Effector CD4-positive, alpha-beta T cell (primary cell): Measurements from ENCODE around the gene IFI6.
A peak's percentile ranks its signal among the peaks of the same experiment; 100 is the strongest.

Experiments used
- DNase-seq: peaks from one replicate; pipeline ENCODE4 v3.0.0-alpha.2; 2020

IFI6 gene

DNA sequence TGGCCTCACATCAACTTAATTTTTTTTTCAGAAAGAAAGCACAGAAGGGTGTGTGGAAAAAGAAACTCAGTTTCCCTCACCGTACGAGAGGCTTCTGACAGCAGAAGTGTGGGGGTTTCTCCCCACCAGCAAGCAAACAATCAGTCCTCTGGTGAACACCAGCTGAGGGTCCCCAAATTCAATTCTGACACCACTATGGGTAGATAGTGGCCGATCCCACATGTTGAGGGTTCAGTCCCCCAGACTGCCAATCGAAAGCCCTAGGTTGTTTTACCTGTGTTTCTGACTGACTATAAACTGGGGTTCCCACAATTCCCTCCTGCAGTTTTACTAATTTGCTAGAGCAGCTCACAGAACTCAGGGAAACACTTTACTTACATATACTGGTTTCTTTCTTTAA, 2.1 kb downstream of the IFI6 start:
- no peak for DNase-seq

DNA sequence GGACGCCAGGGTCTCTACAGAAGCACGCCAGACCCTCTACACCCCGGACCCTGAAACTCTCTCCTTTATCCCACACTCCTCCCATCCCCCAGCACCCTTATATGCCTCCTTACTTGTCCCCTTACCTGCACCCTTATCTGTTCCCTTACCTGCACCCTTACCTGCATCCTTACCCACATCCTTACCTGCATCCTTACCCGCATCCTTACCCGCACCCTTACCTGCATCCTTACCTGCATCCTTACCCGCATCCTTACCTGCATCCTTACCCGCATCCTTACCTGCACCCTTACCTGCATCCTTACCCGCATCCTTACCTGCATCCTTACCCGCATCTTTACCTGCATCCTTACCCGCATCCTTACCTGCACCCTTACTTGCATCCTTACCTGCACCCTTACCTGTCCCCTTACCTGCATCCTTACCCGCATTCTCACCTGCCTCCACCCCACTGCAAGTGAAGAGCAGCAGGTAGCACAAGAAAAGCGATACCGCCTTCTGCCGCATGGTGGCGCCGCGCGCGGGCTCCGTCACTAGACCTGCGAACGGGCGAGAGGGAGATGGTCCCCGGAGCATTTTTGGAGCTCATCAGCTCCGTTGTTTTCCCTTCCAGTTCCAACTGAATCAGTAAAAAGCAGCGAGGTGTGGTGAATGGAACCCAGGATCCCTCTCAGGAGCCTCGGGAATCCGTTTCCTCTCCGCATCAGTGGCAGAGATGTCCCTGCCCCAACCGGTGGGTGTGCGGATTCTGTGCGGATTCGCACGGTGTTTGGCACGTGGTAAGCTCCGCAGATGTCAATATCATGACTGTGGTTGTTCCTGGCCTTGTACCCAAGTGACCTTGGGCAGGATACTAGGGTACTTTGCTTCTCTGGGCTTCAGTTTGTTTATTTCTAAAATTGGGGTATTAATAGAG, 2.9 kb downstream of the IFI6 start:
- DNase-seq, result peak; percentile 82

DNA sequence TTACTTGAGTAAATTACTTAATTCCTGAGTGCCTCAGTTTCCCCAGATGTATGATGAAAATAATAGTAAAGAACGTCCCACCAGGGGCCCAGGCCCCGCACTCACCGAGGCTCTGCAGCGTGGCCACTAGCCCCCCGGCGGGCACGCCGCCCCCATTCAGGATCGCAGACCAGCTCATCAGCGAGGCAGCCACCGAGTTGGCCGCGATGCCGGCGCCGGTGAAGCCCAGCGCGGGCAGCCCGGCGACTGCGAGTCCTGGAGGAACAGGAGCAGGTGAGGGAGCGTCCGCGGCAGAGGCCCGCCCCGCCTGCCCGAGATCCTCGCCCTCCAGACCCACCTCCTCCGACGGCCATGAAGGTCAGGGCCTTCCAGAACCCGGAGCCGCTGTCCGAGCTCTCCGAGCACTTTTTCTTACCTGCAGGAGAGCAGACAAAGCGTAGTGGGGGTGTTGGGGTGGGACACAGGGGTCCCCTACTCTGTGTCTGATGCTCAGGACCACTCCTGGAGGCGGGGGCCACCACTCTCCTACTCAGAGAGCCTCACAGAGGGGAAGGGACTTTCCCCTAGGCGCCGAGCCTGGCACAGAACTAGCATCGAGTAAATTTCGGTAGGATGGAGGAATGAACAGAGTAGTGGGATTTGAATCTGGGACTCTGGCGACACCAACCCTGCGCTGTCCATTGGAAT, 3.7 kb downstream of the IFI6 start:
- DNase-seq, result no peak

DNA sequence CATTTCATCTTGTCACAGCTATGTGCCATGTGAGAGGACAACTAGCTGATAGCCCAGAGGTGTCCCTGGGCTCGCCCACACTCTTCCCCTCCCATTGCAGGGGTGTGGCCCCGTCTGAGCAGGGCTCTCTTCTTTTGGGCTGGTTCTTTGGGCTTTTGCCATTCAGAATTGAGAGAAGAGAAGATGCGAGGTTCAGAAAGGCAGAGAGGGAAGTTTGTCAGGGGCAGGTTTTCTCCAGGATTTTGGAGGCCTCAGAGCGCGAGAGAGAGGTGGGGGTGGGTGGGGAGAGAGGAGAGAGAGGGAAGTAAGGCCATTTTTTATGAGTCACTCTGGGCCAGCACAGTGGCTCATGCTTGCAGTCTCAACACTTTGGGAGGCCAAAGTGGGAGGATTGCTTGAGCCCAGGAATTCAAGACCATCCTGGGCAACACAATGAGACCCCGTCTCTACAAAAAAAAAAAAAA, 5.2 kb downstream of the IFI6 start:
- no peak for DNase-seq

DNA sequence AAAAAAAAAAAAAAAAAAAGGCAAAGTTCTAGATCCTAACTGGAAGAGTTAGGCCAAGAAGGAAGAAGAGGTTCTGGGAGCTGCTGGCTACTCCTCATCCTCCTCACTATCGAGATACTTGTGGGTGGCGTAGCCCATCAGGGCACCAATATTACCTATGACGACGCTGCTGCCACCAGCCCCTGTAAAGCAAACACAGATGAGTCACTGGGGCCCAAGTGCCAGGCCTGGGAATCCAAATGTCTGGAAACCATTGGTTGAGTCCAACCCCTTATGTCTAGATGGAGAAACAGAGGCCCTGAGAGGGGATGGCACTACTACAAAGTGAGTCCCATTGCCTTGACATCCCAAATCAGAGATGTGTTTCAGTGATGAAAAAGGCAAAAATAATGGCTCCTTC, 5.7 kb downstream of the IFI6 start:
- DNase-seq, result no peak

DNA sequence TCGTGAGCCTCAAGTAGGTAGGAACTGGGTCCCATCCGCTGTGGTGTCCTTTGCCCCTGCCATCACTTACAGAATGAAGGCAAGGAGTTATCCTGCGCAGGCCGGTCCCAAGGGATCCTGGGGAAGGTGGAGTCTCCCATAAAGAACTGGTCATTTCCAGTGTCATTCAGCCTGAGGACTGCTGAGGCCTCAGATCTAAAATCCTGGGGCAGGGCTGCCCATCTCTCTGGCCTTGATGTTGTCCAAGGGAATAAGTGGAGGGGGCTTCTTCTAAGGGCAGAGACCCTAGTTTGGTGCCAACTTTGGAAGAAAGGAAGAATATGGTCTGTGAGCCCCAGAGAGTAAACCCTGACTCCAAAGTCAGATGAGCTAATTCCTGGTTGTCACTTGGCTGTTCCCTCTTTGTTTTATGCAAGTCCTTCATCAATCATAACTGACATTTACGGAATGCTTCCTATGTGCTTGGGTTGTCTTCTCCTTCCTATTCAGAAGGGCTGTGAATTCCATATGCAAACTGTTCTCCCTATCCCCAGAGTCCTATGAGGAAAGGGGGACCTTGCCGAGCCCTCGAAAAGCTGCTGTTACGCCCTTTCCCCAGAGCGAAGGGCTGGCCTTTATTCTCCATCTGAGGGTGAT, 6.9 kb downstream of the IFI6 start:
- DNase-seq, result no peak

DNA sequence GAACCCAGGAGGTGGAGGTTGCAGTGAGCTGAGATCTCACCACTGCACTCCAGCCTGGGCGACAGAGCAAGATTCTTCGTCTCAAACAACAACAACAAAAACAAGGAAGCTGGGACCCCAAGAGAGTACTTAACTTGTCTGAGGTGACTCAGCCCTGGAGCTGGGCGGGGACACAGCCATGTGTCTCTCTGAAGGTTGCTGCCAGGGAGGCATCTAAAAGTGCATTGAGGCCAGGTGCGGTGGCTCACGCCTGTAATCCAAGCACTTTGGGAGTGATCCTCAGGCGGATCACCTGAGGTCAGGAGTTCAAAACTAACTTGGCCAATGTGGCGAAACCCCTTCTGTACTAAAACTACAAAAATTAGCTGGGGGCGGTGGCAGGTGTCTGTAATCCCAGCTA, 7.7 kb downstream of the IFI6 start:
- no peak for DNase-seq

DNA sequence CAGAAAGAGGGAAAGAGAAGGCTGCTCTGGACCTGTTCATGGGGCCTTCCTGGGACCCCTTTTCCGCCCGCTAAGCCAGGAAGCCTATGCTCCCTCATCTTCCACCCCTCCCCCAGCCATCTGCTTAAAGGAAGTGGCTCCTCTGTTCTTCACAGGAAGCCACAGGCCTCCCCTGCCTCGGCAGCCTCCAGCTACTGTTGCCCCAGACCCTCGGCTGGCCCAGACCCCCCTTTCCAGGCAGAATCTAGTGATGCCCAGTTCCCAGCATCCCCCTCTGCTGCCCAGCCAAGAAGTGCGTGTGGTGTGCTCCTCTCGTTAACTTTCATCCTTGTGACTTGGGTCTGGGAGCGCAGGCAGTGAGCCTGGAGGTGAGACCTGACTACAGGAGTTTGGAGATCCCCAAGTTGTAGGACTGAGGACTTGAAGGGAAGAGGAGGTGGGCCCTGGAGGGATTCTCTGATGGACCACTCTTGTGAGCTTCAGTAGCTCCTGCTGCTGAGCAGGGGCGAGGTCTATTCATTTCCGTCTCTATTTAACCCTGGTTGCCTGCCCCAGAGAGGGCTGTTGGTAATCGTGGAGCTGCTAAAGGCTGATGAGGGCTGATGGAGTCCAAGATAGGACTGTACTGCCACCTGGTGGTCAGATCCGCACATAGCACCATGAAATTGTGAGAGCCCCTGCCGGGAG, 9.1 kb downstream of the IFI6 start:
- peak; percentile 89 for DNase-seq

DNA sequence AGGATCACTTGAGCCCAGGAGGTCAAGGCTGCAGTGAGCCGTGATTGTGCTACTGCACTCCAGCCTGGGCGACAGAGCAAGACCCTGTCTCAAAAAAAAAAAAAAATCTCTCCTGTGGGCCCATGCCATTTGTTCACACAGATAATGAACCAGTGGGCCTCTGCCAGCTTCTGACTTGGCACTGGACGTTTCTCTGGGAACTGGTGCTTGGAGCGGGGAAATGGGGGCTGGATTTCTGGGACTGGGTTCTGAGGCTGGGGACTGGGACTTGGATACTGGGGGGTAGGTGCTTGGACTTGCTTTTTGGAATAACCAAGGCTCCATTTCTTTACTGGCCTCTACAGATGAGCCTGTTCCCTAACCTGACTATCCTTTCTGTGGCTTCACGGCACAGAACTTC, 9.7 kb downstream of the IFI6 start:
- DNase-seq, result no peak

DNA sequence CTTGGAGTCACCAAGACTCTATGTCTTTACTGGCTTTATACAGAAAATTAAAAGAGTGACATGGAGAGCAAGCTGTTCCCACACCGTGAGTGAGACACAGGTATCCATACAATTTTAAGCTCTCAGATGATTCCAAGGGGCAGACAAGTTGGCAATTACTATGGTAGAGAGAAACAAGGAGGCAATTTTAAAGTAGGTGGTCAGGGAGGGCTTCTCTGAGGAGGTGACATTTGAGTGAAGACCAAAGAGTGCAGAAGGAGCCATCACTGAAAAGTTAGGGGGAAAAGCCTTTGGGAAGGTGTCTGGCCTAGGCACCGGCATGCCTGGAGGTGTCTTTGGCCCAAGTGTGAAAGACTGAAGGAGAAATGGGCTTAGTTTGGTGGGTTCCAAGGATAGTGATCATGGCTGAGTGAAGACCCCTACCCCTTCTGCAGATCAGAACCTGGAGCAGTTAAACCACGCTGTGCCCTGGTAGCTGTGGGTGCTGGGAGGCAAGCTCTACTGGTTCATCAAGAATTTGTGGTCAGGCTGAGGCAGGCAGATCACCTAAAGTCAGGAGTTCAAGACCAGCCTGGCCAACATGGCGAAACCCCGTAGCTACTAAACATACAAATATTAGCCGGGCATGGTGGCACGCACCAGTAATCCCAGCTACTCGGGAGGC, 10.4 kb downstream of the IFI6 start:
- DNase-seq, result no peak

DNA sequence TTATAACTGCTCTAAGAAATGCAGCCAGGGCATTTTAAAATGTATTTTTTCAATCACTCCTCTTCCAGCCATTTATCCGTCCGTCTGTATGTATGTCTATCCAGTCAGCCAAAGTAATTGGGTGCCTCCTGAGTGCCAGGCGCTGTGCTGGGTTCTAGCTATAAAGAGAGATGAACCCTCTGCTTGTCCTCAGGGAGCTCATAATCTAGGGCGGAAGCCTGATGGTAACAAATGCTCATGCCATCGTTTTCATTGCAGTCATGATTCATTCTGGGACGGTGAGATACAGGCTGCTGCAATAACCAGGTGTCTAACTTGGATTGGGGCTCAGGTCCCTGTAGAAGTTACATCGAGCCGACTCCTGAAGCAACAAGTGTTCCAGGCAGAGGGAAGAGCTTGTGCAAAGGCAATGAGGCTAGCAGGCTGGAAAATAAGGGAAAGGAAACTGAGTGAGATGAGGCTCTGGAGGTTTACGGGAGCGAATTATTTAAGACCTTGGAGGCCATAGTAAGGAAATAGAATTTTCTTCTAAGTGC, 11.6 kb downstream of the IFI6 start:
- DNase-seq, result no peak

DNA sequence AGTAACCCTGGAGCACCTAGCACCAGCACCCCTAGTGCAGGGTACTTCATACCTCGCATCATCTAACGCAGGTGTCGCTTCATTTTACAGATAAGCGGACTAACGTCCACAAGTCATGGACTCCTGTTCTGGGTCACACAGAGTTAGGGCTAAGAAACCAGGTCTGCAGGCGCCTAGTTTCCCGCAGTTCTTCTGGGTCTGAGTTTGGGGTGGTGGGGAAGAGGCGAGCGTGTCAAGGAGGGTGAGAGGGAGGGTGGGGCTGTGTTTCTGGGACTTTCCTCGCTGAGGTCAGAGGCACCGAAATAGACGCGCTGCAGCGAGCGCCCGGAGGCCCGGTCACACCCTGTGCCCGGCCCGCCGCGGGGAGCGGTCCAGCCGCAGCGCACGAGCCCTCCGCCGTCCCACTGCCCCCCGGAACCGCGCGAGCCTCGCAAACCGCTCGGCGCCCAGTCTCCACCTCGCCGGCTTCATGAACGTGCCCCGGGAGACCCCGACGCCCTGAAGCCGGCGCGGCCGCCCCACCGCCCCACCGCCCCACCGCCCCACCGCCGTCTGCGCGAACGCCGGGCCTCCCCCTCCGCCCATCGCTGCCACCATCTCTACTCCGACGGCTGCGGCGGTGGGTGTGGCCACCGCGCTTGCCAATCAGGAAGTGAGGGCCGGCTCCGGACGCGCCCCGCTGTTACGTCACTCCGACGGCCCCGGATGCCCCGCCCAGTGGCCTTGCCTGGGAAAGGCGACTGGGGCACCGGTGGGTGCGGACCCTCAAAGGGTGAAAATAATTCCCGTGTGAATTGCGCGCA, 12.3 kb downstream of the IFI6 start:
- DNase-seq, result peak; percentile 78

DNA sequence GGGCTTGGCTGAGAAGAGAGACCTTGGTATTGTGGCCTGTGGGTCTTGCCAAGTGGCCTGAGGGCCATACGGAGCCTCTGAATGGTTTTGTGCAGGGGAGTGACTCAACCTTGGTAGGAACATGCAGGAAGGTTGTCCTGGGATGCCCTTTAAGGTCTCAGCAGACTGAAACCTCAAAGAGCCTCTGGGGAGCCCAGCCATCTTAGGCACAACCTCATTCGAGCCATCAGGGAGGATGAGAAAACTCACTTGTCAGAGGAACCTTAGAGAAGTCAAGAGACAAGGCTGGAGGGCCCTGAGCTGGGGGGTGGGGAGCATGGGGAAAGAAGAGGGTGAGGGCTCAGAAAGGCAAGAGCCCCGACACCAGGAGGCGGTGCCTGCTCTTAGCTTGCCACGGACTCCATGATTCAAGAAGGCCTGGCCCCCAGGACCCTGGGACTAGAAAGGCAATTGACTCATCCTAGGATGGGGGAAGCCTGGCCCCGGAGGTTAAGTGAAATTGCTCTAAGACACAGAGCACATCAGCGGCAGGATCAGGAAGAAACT, 13.0 kb downstream of the IFI6 start:
- DNase-seq, result peak; percentile 24

DNA sequence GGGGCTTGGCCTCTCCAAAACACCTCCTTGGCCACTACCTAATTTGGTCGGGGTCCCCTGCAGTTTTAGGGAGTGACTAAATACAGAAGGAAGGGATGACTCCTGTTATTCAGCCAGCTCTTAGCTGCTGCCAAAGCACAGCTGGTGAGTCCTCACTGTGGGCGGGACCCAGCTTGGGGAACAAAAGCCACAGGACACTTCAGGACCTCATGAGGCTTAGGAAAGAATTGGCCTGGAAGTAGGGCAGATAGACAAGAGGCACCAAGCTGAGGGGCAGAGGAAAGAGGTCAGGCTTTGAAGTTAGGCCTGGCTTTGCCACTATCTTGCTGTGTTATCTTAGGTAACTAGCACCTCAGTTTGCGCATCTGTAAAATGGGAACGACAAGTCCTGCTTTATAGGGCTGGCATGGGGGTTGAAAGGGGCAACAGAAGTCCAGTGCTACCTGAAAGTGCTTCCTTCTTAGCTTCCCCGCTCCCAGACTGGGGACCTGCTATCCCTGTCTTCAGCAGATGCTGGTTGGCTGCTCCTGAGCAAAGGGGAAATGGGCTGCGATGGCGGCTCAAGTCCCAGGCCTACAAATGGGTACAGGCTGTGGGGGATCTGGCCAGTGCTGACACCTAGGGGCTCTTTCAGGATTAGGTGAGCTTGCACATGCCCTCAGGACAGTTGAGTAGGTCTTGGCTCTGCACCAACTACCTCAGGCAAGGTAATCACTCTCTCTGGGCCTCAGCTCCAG, 15.7 kb downstream of the IFI6 start:
- no peak for DNase-seq

DNA sequence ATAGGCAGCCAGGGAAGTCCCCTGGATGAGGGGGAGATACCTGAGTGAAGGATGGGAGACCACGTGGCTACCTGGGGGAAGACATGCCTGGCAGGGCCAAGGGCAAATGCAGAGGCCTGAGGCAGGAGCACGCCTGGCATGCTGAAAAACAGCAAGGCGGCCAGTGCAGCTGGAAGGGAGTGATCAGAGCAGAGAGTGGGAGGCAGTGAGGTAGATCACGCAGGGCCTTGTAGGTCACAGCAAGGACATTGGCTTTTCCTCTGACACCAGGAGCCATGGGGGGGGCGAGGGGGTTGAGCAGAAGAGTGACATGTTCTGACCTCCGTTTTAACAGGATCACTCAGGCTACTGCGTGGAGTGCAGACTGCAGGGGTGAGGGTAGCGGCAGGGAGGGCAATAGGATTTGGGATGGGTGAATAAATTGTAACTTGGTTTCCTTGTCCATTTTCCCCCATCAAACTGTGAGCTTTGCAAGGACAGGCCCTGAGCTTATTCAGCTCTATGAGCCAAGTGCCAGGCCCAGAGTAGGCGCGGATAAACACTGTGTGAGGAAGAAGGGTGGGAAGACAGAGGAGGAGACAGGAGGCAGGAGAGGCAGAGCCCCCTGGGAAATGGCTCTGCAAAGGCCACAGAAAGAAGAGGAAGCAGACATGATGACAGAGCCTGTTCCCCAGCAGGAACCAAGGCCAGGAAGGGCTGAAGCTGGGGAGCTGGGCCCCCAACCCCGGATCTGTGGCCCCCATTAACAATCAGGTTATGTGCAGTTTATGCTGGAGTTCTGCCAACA, 16.6 kb downstream of the IFI6 start:
- no peak for DNase-seq

DNA sequence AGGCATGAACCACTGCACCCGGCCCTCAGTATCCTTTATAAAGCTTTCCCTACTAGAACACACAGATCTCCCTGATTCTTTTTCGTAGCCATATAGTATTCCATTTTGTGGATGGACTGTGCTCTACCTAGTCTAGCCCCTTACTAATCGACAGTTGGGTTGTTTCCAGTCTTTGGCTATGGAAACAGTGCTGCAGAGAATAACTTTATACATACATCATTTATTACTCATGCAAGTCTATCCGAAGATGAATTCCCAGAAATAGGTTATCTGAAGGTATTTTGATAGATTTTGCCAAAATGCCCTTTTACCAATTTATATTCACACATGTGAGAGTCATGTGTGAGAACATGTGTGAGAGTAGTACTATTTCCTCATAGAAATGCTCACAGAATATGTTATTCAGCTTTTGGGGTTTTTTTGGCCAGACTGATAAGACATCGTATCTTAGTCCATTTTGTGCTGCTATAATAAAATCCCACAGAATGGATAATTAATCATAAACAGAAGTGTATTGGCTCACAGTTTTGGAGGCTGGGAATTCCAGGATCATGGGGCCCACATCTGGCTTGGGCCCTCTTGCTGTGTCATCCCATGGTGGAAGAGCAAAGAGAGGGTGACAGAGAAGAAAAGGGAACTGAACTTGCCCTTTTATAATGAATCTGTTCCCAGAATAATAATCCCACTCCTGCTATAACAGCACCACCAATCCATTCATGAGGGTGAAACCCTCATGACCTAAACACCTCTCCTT, 19.7 kb downstream of the IFI6 start:
- no peak for DNase-seq

DNA sequence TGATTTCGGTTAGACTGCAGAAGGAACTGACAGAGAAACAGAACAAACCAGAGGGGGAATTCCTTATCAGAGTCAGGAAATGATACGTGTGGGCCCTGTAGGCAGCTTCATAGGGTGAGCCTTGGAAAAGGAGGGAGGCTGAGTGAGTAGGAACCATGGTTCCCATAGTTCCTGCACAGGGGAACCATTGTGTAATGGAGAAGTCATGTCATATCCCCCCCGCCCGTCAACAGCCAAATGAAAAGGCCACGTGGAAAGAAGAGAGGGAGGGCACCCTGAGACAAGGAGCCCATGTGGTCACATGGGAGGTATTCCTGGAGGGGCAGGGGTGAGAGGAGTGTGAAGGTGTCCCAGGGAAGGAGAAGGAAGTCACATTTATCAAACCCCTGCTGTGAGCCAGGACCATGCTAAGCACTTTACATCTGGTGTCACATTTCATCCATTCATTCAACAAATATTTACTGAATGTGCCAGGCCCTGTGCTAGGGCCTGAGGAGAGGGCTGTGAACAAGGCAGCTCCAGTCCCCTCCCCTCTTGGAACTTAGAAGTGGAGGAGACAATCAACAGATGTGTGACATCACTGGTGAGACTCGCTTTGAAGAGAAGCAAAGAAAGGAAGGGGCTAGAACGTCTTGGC, 21.3 kb downstream of the IFI6 start:
- no peak for DNase-seq

DNA sequence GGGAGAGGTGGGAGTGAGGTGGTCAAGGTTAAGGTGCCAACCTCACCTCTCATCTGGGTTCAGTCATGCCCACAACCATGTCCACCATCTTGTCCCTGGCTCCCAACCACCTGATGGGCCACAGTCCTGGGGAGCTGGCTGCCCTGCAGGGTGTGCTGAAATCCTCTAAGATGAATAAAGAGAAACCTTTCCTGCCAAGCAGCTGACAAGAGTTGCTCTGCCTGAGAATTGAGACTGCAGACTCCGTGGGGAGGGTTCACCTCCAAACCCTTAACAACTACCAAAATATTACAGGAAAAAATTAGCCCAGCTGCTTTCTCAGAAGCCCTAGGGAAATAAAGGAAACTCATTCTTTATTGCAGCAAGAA, 21.8 kb downstream of the IFI6 start:
- DNase-seq, result no peak
